ENCODE data around the gene KANSL1. TPM values are rescaled to one million over a fixed set of nuclear protein-coding genes. Genes with fewer than 3 reads are reported as not detected.

Gene KANSL1
- total and polyA plus RNA-seq, 10 of the 15 experiments (the other 5 are each of a cell fraction or from before 2014, with no cell fraction given), result 4.7 to 60.6 (median 28.0) TPM

- 82% methylated on average over 1 of the region's 1 CpG for WGBS (ENCODE audit: insufficient coverage, insufficient replicate concordance, low lambda C conversion rate, missing lambda C conversion rate)
- CTCF ChIA-PET, result no interaction called here
- Histone ChIP-seq H3K9me3 (replicated peaks; ENCODE audit: control insufficient read depth, insufficient read depth, low read length) (no peaks in the 10 kb centered on the region), H3K27me3 (replicated peaks in 1 of 2; ENCODE audit: control insufficient read depth in 2 of 2, insufficient read depth in 2 of 2, low read length in 1 of 2) (no peaks in the 10 kb centered on the region), H2AFZ (ENCODE audit: control insufficient read depth, low read depth, low read length) (no peak overlapping the region), H3K79me2 (ENCODE audit: control insufficient read depth, insufficient read depth, low read length) (no peaks in the 10 kb centered on the region), H3K36me3 (ENCODE audit: control insufficient read depth in 2 of 2, insufficient read depth in 2 of 2, low read length in 1 of 2) (peaks cover 2 to 23% of the 10 kb centered on the region in 2 experiments), H3K9ac (ENCODE audit: control insufficient read depth, insufficient read depth, low read length) (no peak overlapping the region), H4K20me1 (ENCODE audit: control insufficient read depth, insufficient read depth) (no peaks in the 10 kb centered on the region), H3K4me3 (no peak overlapping the region), H3K4me1 (ENCODE audit: control insufficient read depth, insufficient read depth, low read length) (no peaks in the 10 kb centered on the region), H3K4me2 (ENCODE audit: control insufficient read depth, insufficient read depth) (no peak overlapping the region), H3K27ac (ENCODE audit: control insufficient read depth, insufficient read depth) (no peak overlapping the region)
- TF ChIP-seq RB1 (IDR thresholded peaks at IDR 0.05; ENCODE audit: borderline replicate concordance), result no peak
- in situ Hi-C loops (cut with MboI), result no loop called here
- no peak for FAIRE-seq
- intact Hi-C loops (cut with micrococcal nuclease; ENCODE audit: unreplicated experiment), result no loop called here
- no peak for ATAC-seq
- RAD21 ChIA-PET (ENCODE audit: unreplicated experiment), result no interaction called here
- no peak for DNase-seq (ENCODE audit: low read depth, low spot score)
- no TSS peak for BruUV-seq (replicated peaks)
- POLR2A ChIA-PET, result interaction anchor here (1.0 kb wide), 1 partner anchor 116 kb away, joined by 3 read pairs; no protein-coding TSS in a partner anchor
- SMC1A ChIA-PET (ENCODE audit: uncharacterized antibody, unreplicated experiment), result interaction anchor here (0.9 to 1.4 kb wide), 2 partner anchors 28 to 148 kb away, joined by 3 to 4 read pairs; no protein-coding TSS in a partner anchor
These were observed 128.8 kb downstream of the KANSL1 start for GRCh38 chr17:46064460-46064859.

GRCh38 chr17:46063241-46063640 lies 130.0 kb downstream of the KANSL1 start:
- H3K27ac ChIP-seq (ENCODE audit: control insufficient read depth, insufficient read depth), result no peak overlapping the region
- ChIA-PET SMC1A (ENCODE audit: uncharacterized antibody, unreplicated experiment) (interaction anchor here (0.9 to 1.8 kb wide), 3 partner anchors 8 to 60 kb away, joined by 3 to 4 read pairs (median 4); no protein-coding TSS in a partner anchor), CTCF (interaction anchor here (0.8 to 1.7 kb wide), 3 partner anchors 11 to 124 kb away, joined by 4 to 5 read pairs (median 4); no protein-coding TSS in a partner anchor), RAD21 (ENCODE audit: unreplicated experiment) (no interaction called here), POLR2A (interaction anchor here (0.7 kb wide), 1 partner anchor 269 kb away, joined by 3 read pairs; no protein-coding TSS in a partner anchor)
- no peaks in the 10 kb centered on the region for H3K9me3 ChIP-seq (replicated peaks; ENCODE audit: control insufficient read depth, insufficient read depth, low read length)
- ATAC-seq (no peak), DNase-seq (ENCODE audit: low read depth, low spot score) (no peak), FAIRE-seq (peak; percentile 49)
- H3K27me3 ChIP-seq (replicated peaks in 1 of 2; ENCODE audit: control insufficient read depth in 2 of 2, insufficient read depth in 2 of 2, low read length in 1 of 2), result no peaks in the 10 kb centered on the region
- H3K79me2 ChIP-seq (ENCODE audit: control insufficient read depth, insufficient read depth, low read length), result no peaks in the 10 kb centered on the region
- WGBS (ENCODE audit: insufficient coverage, insufficient replicate concordance, low lambda C conversion rate, missing lambda C conversion rate), result 80% methylated on average over 2 of the region's 2 CpGs
- H3K4me3 ChIP-seq, result no peak overlapping the region
- in situ Hi-C loops (cut with MboI), result no loop called here
- intact Hi-C loops (cut with micrococcal nuclease; ENCODE audit: unreplicated experiment), result no loop called here
- H3K4me1 ChIP-seq (ENCODE audit: control insufficient read depth, insufficient read depth, low read length), result no peaks in the 10 kb centered on the region
- no peak overlapping the region for H2AFZ ChIP-seq (ENCODE audit: control insufficient read depth, low read depth, low read length)
- H3K4me2 ChIP-seq (ENCODE audit: control insufficient read depth, insufficient read depth), result no peak overlapping the region
- H4K20me1 ChIP-seq (ENCODE audit: control insufficient read depth, insufficient read depth), result no peaks in the 10 kb centered on the region
- no peak overlapping the region for H3K9ac ChIP-seq (ENCODE audit: control insufficient read depth, insufficient read depth, low read length)
- H3K36me3 ChIP-seq (ENCODE audit: control insufficient read depth in 2 of 2, insufficient read depth in 2 of 2, low read length in 1 of 2), result peaks cover 3 to 23% of the 10 kb centered on the region in 2 experiments
- BruUV-seq (replicated peaks), result TSS peak; percentile 12
- TF ChIP-seq PML (IDR thresholded peaks at IDR 0.05; ENCODE audit: low read length), result no peak
- no peak for TF ChIP-seq CUX1 (IDR thresholded peaks at IDR 0.05; ENCODE audit: insufficient replicate concordance, low read depth, low read length)
- no peak for TF ChIP-seq ZNF217 (IDR thresholded peaks at IDR 0.05)
- TF ChIP-seq ZNF622 (IDR thresholded peaks at IDR 0.05), result no peak
- TF ChIP-seq ETV6 (conservative IDR thresholded peaks at IDR 0.05 in 1 of 2, IDR thresholded peaks at IDR 0.05 in 1 of 2; ENCODE audit: borderline replicate concordance in 1 of 2, low read depth in 1 of 2), result no peak
- no peak for TF ChIP-seq SIN3A (IDR thresholded peaks at IDR 0.05; ENCODE audit: low read depth, low read length)
- TF ChIP-seq ZBTB11 (CRISPR knock-in tag; IDR thresholded peaks at IDR 0.05), result no peak
